Uterus (tissue), 2 donors: Measurements from ENCODE around the gene LCE2D.
A peak's percentile ranks its signal among the peaks of the same experiment; 100 is the strongest.

ENCODE experiments used
- CTCF ChIP-seq, 4 experiments: fragments of 200-600 bp in 2 of 4; fragments of 450-650 bp in 2 of 4; sonication (generic) in 2 of 4; IDR thresholded peaks; one replicate each; pipeline ENCODE4 v1.5.1; 2016 to 2019; ENCODE audit warnings: antibody characterized with exemption in 4 of 4, mild to moderate bottlenecking in 2 of 4, moderate library complexity in 1 of 4
- POLR2A ChIP-seq, 2 donors: fragments of 450-650 bp; IDR thresholded peaks; one replicate each; pipeline ENCODE4 v1.6.1; 2016; ENCODE audit warnings: antibody characterized with exemption in 2 of 2, mild to moderate bottlenecking in 1 of 2, moderate library complexity in 1 of 2

- peak in 1 of 4 experiments; percentile 10 for TF ChIP-seq CTCF (IDR thresholded peaks at IDR 0.05)
- TF ChIP-seq POLR2A (IDR thresholded peaks at IDR 0.05): no peak
These were observed 9.1 kb upstream of the LCE2D start for GRCh38 chr1:152654110-152654509.
